HCT116 (cell line): ENCODE measurements around the gene DYNLT3. TPM values are rescaled to one million over a fixed set of nuclear protein-coding genes. Genes with fewer than 3 reads are reported as not detected.

Experiments
- ATAC-seq: fragments of 200-7000 bp; cut with Tn5 transposase; 2 replicates; pipeline ENCODE4 v1.9.1; 2020; ENCODE audit warnings: mild to moderate bottlenecking, moderate library complexity
- BruUV-seq: library from RNA; stranded (reverse); fragments of 400-500 nt; replicated peaks from 2 replicates; lab custom pipeline; 2021; lab: Mats Ljungman, UMichigan
- CTCF ChIA-PET: fragments of 300-600 bp; sonication (Branson Sonifier 250); formaldehyde crosslinking; loops from one replicate; lab custom pipeline; 2021; ENCODE audit warnings: antibody characterized with exemption; lab: Charles Lee
- POLR2A ChIA-PET: fragments of 300-600, 350-600 bp; sonication (Branson Sonifier 250); formaldehyde crosslinking; loops from one replicate; lab custom pipeline; 2021; ENCODE audit warnings: antibody characterized with exemption; lab: Charles Lee
- RAD21 ChIA-PET, 2 experiments: fragments of 300-600 bp; sonication (Branson Sonifier 250); formaldehyde crosslinking; loops; one replicate each; lab custom pipeline; 2023; ENCODE audit warnings: low total read pairs in 2 of 2; ENCODE audit not compliant: uncharacterized antibody in 2 of 2, unreplicated experiment in 2 of 2, low non-redundant PET in 1 of 2; lab: Charles Lee
- DNase-seq: peaks from one replicate; pipeline ENCODE4 v3.0.0-alpha.2; 2010; ENCODE audit warnings: low read depth, low spot score
- H2AFZ ChIP-seq: fragments of 200-600 bp; shearing (Covaris generic), sonication (generic); 2 replicates; pipeline ENCODE4 v1.6.1; 2017; ENCODE audit warnings: low read depth, mixed run types, mixed read lengths, antibody characterized with exemption, low read length; ENCODE audit not compliant: poor library complexity, severe bottlenecking
- H3K27ac ChIP-seq: 2 replicates; pipeline ENCODE4 v1.5.1; 2012; ENCODE audit warnings: low read depth, low read length
- H3K27me3 ChIP-seq: fragments of 200-600 bp; sonication (generic); 2 replicates; pipeline ENCODE4 v1.6.1; 2016; ENCODE audit warnings: mixed run types, low read length, mixed read lengths; ENCODE audit not compliant: insufficient read depth
- H3K36me3 ChIP-seq, 2 experiments: fragments of 200-500 bp in 1 of 2; fragments of 200-600 bp in 1 of 2; sonication (Bioruptor generic) in 1 of 2; sonication (generic) in 1 of 2; 2 replicates each; pipeline versions ENCODE4 v1.5.1 to v1.6.1; 2014 to 2016; ENCODE audit warnings: low read length in 2 of 2, inconsistent platforms in 1 of 2, mixed read lengths in 1 of 2, mixed run types in 1 of 2; ENCODE audit not compliant: insufficient read depth in 2 of 2, control insufficient read depth in 1 of 2
- H3K4me1 ChIP-seq, 2 experiments: fragments of 200-600 bp in 1 of 2; sonication (generic) in 1 of 2; 2 replicates each; pipeline versions ENCODE4 v1.5.1 to v1.6.1; 2012 to 2017; ENCODE audit warnings: low read length in 2 of 2, inconsistent platforms in 1 of 2, mild to moderate bottlenecking in 1 of 2, mixed read lengths in 1 of 2, mixed run types in 1 of 2, moderate library complexity in 1 of 2; ENCODE audit not compliant: insufficient read depth in 2 of 2, control insufficient read depth in 1 of 2
- H3K4me2 ChIP-seq: fragments of 200-600 bp; sonication (generic); 2 replicates; pipeline ENCODE4 v1.6.1; 2017; ENCODE audit warnings: mixed run types, low read length, mixed read lengths
- H3K4me3 ChIP-seq, 2 experiments: fragments of 200-600 bp in 1 of 2; sonication (generic) in 1 of 2; replicated peaks in 1 of 2; 2 replicates each; pipeline ENCODE4 v1.5.1; 2011 to 2016; ENCODE audit warnings: low read length in 2 of 2, control low read depth in 1 of 2, low read depth in 1 of 2, mild to moderate bottlenecking in 1 of 2, mixed read lengths in 1 of 2, mixed run types in 1 of 2
- H3K79me2 ChIP-seq: fragments of 200-600 bp; sonication (generic); 2 replicates; pipeline ENCODE4 v1.6.1; 2017; ENCODE audit warnings: mild to moderate bottlenecking, mixed run types, low read length, moderate library complexity, mixed read lengths; ENCODE audit not compliant: insufficient read depth
- H3K9ac ChIP-seq: fragments of 200-600 bp; sonication (generic); 2 replicates; pipeline ENCODE4 v1.6.1; 2016; ENCODE audit warnings: low read length, mixed read lengths
- H3K9me2 ChIP-seq: fragments of 200-600 bp; sonication (generic), shearing (Covaris generic); 2 replicates; pipeline ENCODE4 v1.6.1; 2017; ENCODE audit warnings: mixed run types, mild to moderate bottlenecking, moderate library complexity; ENCODE audit not compliant: insufficient read depth
- H3K9me3 ChIP-seq, 2 experiments: fragments of 200-500 bp in 1 of 2; fragments of 200-600 bp in 1 of 2; sonication (Bioruptor generic) in 1 of 2; sonication (generic) in 1 of 2; 2 replicates each; pipeline ENCODE4 v1.6.1; 2014 to 2017; ENCODE audit warnings: low read length in 2 of 2, mixed read lengths in 2 of 2, inconsistent platforms in 1 of 2, low read depth in 1 of 2, mild to moderate bottlenecking in 1 of 2, mixed run types in 1 of 2, moderate library complexity in 1 of 2; ENCODE audit not compliant: control insufficient read depth in 1 of 2, insufficient read depth in 1 of 2
- H4K20me1 ChIP-seq: fragments of 200-600 bp; sonication (generic), shearing (Covaris generic); 2 replicates; pipeline ENCODE4 v1.6.1; 2017; ENCODE audit warnings: mixed run types, mild to moderate bottlenecking, moderate library complexity; ENCODE audit not compliant: insufficient read depth
- ELF1 ChIP-seq: IDR thresholded peaks from 2 replicates; pipeline ENCODE4 v1.6.1; 2012; ENCODE audit warnings: low read depth, borderline replicate concordance
- POLR2A ChIP-seq: IDR thresholded peaks from 2 replicates; pipeline ENCODE4 v1.7.0; 2011; ENCODE audit warnings: borderline replicate concordance; ENCODE audit not compliant: insufficient read depth, insufficient read length; ENCODE audit errors: extremely low read depth
- POLR2AphosphoS5 ChIP-seq: IDR thresholded peaks from 2 replicates; pipeline ENCODE4 v1.6.1; 2011; ENCODE audit warnings: mild to moderate bottlenecking, low read depth, low read length, moderate library complexity
- RAD21 ChIP-seq: IDR thresholded peaks from 2 replicates; pipeline ENCODE4 v1.6.1; 2012; ENCODE audit warnings: low read depth, mild to moderate bottlenecking
- SIN3A ChIP-seq: IDR thresholded peaks from 2 replicates; pipeline ENCODE4 v1.6.1; 2012; ENCODE audit warnings: low read depth
- SP1 ChIP-seq: IDR thresholded peaks from 2 replicates; pipeline ENCODE4 v1.6.1; 2012; ENCODE audit warnings: low read depth
- SRF ChIP-seq: IDR thresholded peaks from 2 replicates; pipeline ENCODE4 v1.6.1; 2012; ENCODE audit warnings: low read depth
- TCF7L2 ChIP-seq: IDR thresholded peaks from 2 replicates; pipeline ENCODE4 v1.7.0; 2011; ENCODE audit warnings: borderline replicate concordance, inconsistent platforms; ENCODE audit not compliant: insufficient read depth, insufficient read length; ENCODE audit errors: extremely low read depth
- ZFX ChIP-seq: fragments of 450-650 bp; IDR thresholded peaks from 2 replicates; pipeline ENCODE4 v1.6.1; 2017
- intact Hi-C: fragments of 100-400 bp; cut with micrococcal nuclease; formaldehyde crosslinking; loops from 2 replicates; pipeline ENCODE4 v1.10.0; 2022
- total RNA-seq: library from RNA; stranded (reverse); gene quantifications from one replicate; pipeline ENCODE4 v1.2.1, GENCODE V29; 2021; ENCODE audit not compliant: unreplicated experiment
- TF ChIP-seq, protein P1 (sequence below): IDR thresholded peaks from 2 replicates; pipeline ENCODE4 v1.6.1; 2012
- TF ChIP-seq, protein P2 (sequence below): IDR thresholded peaks from 2 replicates; pipeline ENCODE4 v1.6.1; 2011; ENCODE audit warnings: mild to moderate bottlenecking, low read length, moderate library complexity; ENCODE audit not compliant: insufficient replicate concordance; ENCODE audit errors: extremely low read depth

The DYNLT3 gene
- total RNA-seq, 1 experiment from 2014 or later, result 20.9 TPM

DNA sequence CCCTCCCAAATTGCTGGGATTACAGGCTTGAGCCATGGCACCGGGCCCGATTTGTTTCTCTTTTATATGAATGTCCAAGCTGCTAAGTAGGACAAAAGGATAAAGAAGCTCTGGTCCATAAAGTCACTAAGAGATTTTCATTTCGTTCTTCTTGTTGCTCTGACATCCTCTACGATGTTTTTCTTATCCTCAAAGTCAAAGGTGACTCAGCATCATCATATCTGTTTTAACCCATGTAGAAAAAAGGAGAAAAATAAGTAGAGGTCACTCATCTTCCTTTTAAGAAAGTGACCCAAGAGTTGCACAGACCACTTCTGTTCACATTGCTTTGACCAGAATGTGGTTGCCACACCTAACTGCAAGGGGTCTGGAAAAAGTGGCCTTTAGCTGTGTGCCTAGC lies 29.3 kb upstream of the DYNLT3 start:
- ATAC-seq, result no peak
- RAD21 ChIA-PET, result interaction anchor here in 1 of 2 experiments (0.6 kb wide), 1 partner anchor 27 kb away, joined by 11 read pairs; no protein-coding TSS in a partner anchor
- H3K4me1 ChIP-seq, result peaks cover 0 to 7% of the 10 kb centered on the region in 2 experiments; a peak in 2 of 4 replicates
- H3K4me3 ChIP-seq, result no peak overlapping the region
- no peak for DNase-seq
- H3K9ac ChIP-seq, result no peak overlapping the region
- no peak overlapping the region for H2AFZ ChIP-seq
- POLR2A ChIA-PET, result no interaction called here
- H3K27ac ChIP-seq, result no peak overlapping the region
- no TSS peak for BruUV-seq
- intact Hi-C loops, result no loop called here
- H4K20me1 ChIP-seq, result no peaks in the 10 kb centered on the region
- TF ChIP-seq ELF1 (no peak), POLR2A (no peak), SP1 (no peak), SIN3A (no peak), SRF (no peak), ZFX (no peak), TCF7L2 (no peak), RAD21 (no peak), POLR2AphosphoS5 (no peak)
- TF ChIP-seq, protein P1, sequence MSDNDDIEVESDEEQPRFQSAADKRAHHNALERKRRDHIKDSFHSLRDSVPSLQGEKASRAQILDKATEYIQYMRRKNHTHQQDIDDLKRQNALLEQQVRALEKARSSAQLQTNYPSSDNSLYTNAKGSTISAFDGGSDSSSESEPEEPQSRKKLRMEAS, result no peak
- TF ChIP-seq, protein P2, sequence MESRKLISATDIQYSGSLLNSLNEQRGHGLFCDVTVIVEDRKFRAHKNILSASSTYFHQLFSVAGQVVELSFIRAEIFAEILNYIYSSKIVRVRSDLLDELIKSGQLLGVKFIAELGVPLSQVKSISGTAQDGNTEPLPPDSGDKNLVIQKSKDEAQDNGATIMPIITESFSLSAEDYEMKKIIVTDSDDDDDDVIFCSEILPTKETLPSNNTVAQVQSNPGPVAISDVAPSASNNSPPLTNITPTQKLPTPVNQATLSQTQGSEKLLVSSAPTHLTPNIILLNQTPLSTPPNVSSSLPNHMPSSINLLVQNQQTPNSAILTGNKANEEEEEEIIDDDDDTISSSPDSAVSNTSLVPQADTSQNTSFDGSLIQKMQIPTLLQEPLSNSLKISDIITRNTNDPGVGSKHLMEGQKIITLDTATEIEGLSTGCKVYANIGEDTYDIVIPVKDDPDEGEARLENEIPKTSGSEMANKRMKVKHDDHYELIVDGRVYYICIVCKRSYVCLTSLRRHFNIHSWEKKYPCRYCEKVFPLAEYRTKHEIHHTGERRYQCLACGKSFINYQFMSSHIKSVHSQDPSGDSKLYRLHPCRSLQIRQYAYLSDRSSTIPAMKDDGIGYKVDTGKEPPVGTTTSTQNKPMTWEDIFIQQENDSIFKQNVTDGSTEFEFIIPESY, result no peak
- TF ChIP-seq, all 23 proteins: peak for 0
- Histone ChIP-seq H3K4me2 (no peak overlapping the region), H3K79me2 (no peaks in the 10 kb centered on the region), H3K27me3 (no peaks in the 10 kb centered on the region), H3K36me3 (no peaks in the 10 kb centered on the region), H3K9me3 (no peaks in the 10 kb centered on the region), H3K9me2 (no peaks in the 10 kb centered on the region)
- CTCF ChIA-PET, result no interaction called here
